NK-92 (cell line): ENCODE data around the gene NPIPA8.
"Not testable (repeated sequence)": the region's sequence is repeated elsewhere in the genome, so short reads cannot be mapped to it uniquely, and the experiment has no call there.

Experiments
- DNase-seq: peaks from one replicate; lab custom pipeline; 2025; ENCODE audit not compliant: unreplicated experiment; lab: John Stamatoyannopoulos, UW

Gene NPIPA8

GRCh38 chr16:18280319-18280718 is 56.2 kb downstream of the NPIPA8 start:
- DNase-seq: not testable (repeated sequence)

DNA sequence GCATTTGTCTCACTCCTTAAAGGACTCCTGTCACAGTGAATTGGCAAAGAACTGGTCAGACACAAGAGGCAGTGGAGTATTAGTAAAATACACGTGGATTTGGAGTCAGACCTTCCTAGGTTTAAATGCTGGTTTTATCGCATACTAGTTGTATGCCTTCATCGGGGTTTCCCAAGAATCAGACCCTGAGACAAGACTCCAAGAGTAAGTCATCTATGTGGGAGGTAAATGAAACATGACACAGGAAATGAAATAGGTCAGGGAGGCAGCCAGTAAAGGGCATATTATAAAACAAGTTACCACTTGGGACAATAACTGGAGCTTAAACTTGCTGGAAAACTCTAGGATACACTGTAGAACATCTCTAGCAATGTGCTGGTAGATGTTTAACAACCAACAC is 59.8 kb downstream of the NPIPA8 start:
- not testable (repeated sequence) for DNase-seq

DNA sequence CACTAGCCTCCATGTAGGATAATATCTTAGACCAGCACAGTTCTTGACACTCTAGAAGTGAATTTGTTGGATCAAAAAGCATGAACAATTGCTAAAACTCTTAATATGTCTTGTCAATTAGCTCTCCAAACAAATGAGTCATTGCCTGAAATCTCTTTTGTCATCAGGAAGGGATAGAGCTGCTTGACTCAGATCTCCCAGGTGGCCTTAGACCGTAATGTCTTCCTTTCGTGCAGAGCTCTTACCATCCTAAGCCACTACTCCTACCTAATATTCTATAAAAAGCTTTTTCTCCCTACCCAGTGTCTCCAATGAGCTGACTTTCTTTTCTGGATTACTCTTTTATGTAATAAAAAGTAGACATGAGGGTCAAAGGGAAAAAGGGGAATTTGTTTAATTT is 66.4 kb downstream of the NPIPA8 start:
- not testable (repeated sequence) for DNase-seq
